OCI-LY7 (cell line): ENCODE data around the gene USP34. TPM values are rescaled to one million over a fixed set of nuclear protein-coding genes. Genes with fewer than 3 reads are reported as not detected.
A peak's percentile ranks its signal among the peaks of the same experiment; 100 is the strongest.

ENCODE experiments used
- BruUV-seq: library from RNA; stranded (reverse); fragments of 400-500 nt; replicated peaks from 2 replicates; lab custom pipeline; 2021; lab: Mats Ljungman, UMichigan
- CTCF ChIA-PET: fragments of 300-600 bp; sonication (Branson Sonifier 250); formaldehyde crosslinking; loops from one replicate; lab custom pipeline; 2022; ENCODE audit warnings: antibody characterized with exemption; ENCODE audit not compliant: unreplicated experiment; lab: Charles Lee
- POLR2A ChIA-PET: fragments of 300-600 bp; sonication (Branson Sonifier 250); formaldehyde crosslinking; loops from one replicate; lab custom pipeline; 2022; ENCODE audit warnings: antibody characterized with exemption; lab: Charles Lee
- DNase-seq: peaks from one replicate; pipeline ENCODE4 v3.0.0-alpha.2; 2015; ENCODE audit warnings: low spot score
- H2AFZ ChIP-seq: fragments of 200-600 bp; sonication (generic), shearing (Covaris generic); 2 replicates; pipeline ENCODE4 v1.6.1; 2014; ENCODE audit warnings: mild to moderate bottlenecking, antibody characterized with exemption, low read length, moderate library complexity
- H3K27ac ChIP-seq: fragments of 200-600 bp; sonication (generic); 2 replicates; pipeline ENCODE4 v1.5.1; 2014; ENCODE audit warnings: mixed run types, low read depth, mild to moderate bottlenecking, moderate library complexity, low read length, inconsistent platforms; ENCODE audit not compliant: poor library complexity, severe bottlenecking
- H3K36me3 ChIP-seq: fragments of 200-600 bp; sonication (generic); 2 replicates; pipeline ENCODE4 v1.6.1; 2014; ENCODE audit warnings: mild to moderate bottlenecking, antibody characterized with exemption, low read length, moderate library complexity, mixed read lengths; ENCODE audit not compliant: insufficient read depth
- H3K4me1 ChIP-seq: fragments of 200-600 bp; sonication (generic); 2 replicates; pipeline ENCODE4 v1.5.1; 2014; ENCODE audit warnings: mild to moderate bottlenecking, low read length; ENCODE audit not compliant: insufficient read depth, poor library complexity, severe bottlenecking
- H3K4me2 ChIP-seq: fragments of 200-600 bp; sonication (generic); 2 replicates; pipeline ENCODE4 v1.6.1; 2014; ENCODE audit warnings: mild to moderate bottlenecking, low read length
- H3K4me3 ChIP-seq: fragments of 200-600 bp; sonication (generic); 2 replicates; pipeline ENCODE4 v1.5.1; 2014; ENCODE audit warnings: mild to moderate bottlenecking, low read depth, low read length; ENCODE audit not compliant: poor library complexity, severe bottlenecking
- H3K79me2 ChIP-seq: fragments of 200-600 bp; sonication (generic); 2 replicates; pipeline ENCODE4 v1.6.1; 2016; ENCODE audit warnings: low read depth, mild to moderate bottlenecking, low read length, moderate library complexity, mixed read lengths; ENCODE audit not compliant: insufficient read depth
- H3K9me2 ChIP-seq: fragments of 200-600 bp; sonication (generic); 2 replicates; pipeline ENCODE4 v1.6.1; 2016; ENCODE audit warnings: mild to moderate bottlenecking, low read length, mixed read lengths; ENCODE audit not compliant: insufficient read depth
- H3K9me3 ChIP-seq: fragments of 200-600 bp; sonication (generic); 2 replicates; pipeline ENCODE4 v1.6.1; 2014; ENCODE audit warnings: mild to moderate bottlenecking, mixed run types, low read length, mixed read lengths
- H4K20me1 ChIP-seq: fragments of 200-600 bp; sonication (generic); 2 replicates; pipeline ENCODE4 v1.6.1; 2014; ENCODE audit warnings: mild to moderate bottlenecking, antibody characterized with exemption, low read length, moderate library complexity, mixed read lengths; ENCODE audit not compliant: insufficient read depth
- CTCF ChIP-seq: fragments of 200-600 bp; sonication (generic); conservative IDR thresholded peaks from 2 replicates; pipeline ENCODE4 v1.5.1; 2014; ENCODE audit warnings: mild to moderate bottlenecking, antibody characterized with exemption, low read length, moderate library complexity, mixed read lengths
- EZH2phosphoT487 ChIP-seq: fragments of 200-600 bp; sonication (generic); IDR thresholded peaks from 2 replicates; pipeline ENCODE4 v1.6.1; 2018; ENCODE audit warnings: low read depth, borderline replicate concordance, mild to moderate bottlenecking, mixed run types, antibody characterized with exemption, low read length, moderate library complexity, mixed read lengths
- intact Hi-C: fragments of 100-400 bp; cut with micrococcal nuclease; formaldehyde crosslinking; loops from one replicate; pipeline ENCODE4 v1.10.0; 2022; ENCODE audit not compliant: unreplicated experiment
- total RNA-seq, 2 experiments: library from RNA; depleted of rRNA in 1 of 2; stranded (reverse); fragments of >200 nt in 1 of 2; shearing (Covaris generic) in 1 of 2; gene quantifications; 2 replicates each; pipeline ENCODE4 v1.2.3, GENCODE V29; 2014 to 2022

The USP34 gene
- total RNA-seq, 2 experiments from 2014 or later, result 192 to 344 TPM

- Histone ChIP-seq H3K36me3 (peaks cover 32% of the 10 kb centered on the region), H2AFZ (no peak overlapping the region), H3K4me3 (peak overlapping the region; percentile 63), H3K4me2 (peak overlapping the region; percentile 91), H4K20me1 (peaks cover 5% of the 10 kb centered on the region; the same call in 1 of the 2 replicates), H3K4me1 (peaks cover 99% of the 10 kb centered on the region), H3K9me3 (peaks cover 9% of the 10 kb centered on the region; the same call in 1 of the 2 replicates), H3K27ac (peak overlapping the region; percentile 94), H3K9me2 (no peaks in the 10 kb centered on the region), H3K79me2 (peaks cover 100% of the 10 kb centered on the region)
- ChIA-PET POLR2A (interaction anchor here (0.6 to 4.4 kb wide), 7 partner anchors 9 to 95 kb away, joined by 4 to 40 read pairs (median 26); partner anchors contain the start of gene XPO1), CTCF (interaction anchor here (2.6 kb wide), 1 partner anchor 17 kb away, joined by 9 read pairs; no protein-coding TSS in a partner anchor)
- peak; percentile 79 for DNase-seq
- BruUV-seq, result no TSS peak
- TF ChIP-seq EZH2phosphoT487 (no peak), CTCF (no peak)
- intact Hi-C loops, result loop anchor here (2.0 kb wide), 1 partner anchor 27 kb away; the partner anchor contains the start of gene USP34
Observed at GRCh38 chr2:61443342-61444041, 27.4 kb downstream of the USP34 start.

GRCh38 chr2:61439241-61440002, 31.5 kb downstream of the USP34 start:
- Histone ChIP-seq H3K79me2 (peaks cover 100% of the 10 kb centered on the region), H3K4me2 (peak overlapping the region; percentile 91), H3K4me3 (peak overlapping the region; percentile 18), H3K27ac (peak overlapping the region; percentile 94), H3K9me3 (no peaks in the 10 kb centered on the region), H2AFZ (no peak overlapping the region), H4K20me1 (peaks cover 18% of the 10 kb centered on the region; the same call in 1 of the 2 replicates), H3K9me2 (no peaks in the 10 kb centered on the region), H3K36me3 (peaks cover 17% of the 10 kb centered on the region; the same call in 1 of the 2 replicates), H3K4me1 (peaks cover 98% of the 10 kb centered on the region)
- DNase-seq, result peak; percentile 53
- intact Hi-C loops, result no loop called here
- BruUV-seq, result no TSS peak
- ChIA-PET POLR2A (interaction anchor here (0.6 to 4.4 kb wide), 16 partner anchors 7 to 330 kb away, joined by 3 to 40 read pairs (median 6); no protein-coding TSS in a partner anchor), CTCF (interaction anchor here (0.9 to 1.0 kb wide), 2 partner anchors 13 to 20 kb away, joined by 4 read pairs; no protein-coding TSS in a partner anchor)
- TF ChIP-seq CTCF, result no peak
- no peak for TF ChIP-seq EZH2phosphoT487
